Measurements from ENCODE around the gene CTNNBL1.

DNA sequence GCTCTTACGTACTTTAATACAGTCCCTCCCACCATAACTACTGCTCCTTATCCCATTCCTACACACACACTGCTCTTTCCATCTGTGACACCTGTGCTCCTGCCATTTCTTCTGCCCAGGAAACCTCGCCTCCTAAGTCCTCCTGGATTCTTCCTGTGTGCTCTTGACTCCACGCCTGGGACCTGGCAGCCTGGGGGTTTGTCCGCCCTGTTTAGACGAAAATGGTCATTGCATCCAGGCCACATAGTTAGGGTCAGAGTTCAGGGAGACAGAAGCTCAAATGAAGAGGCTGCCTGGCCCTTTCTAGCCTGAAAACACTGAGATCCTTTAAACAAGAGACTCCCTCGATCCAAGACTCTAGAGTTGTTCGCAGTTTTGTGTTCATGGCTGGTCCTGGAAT is 17.4 kb upstream of the CTNNBL1 start:
- TF ChIP-seq, protein P1, sequence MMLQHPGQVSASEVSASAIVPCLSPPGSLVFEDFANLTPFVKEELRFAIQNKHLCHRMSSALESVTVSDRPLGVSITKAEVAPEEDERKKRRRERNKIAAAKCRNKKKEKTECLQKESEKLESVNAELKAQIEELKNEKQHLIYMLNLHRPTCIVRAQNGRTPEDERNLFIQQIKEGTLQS (CRISPR knock-in tag; conservative IDR thresholded peaks at IDR 0.05), result no peak
- TF ChIP-seq, protein P2, sequence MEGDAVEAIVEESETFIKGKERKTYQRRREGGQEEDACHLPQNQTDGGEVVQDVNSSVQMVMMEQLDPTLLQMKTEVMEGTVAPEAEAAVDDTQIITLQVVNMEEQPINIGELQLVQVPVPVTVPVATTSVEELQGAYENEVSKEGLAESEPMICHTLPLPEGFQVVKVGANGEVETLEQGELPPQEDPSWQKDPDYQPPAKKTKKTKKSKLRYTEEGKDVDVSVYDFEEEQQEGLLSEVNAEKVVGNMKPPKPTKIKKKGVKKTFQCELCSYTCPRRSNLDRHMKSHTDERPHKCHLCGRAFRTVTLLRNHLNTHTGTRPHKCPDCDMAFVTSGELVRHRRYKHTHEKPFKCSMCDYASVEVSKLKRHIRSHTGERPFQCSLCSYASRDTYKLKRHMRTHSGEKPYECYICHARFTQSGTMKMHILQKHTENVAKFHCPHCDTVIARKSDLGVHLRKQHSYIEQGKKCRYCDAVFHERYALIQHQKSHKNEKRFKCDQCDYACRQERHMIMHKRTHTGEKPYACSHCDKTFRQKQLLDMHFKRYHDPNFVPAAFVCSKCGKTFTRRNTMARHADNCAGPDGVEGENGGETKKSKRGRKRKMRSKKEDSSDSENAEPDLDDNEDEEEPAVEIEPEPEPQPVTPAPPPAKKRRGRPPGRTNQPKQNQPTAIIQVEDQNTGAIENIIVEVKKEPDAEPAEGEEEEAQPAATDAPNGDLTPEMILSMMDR (IDR thresholded peaks at IDR 0.05), result no peak
- TF ChIP-seq, protein P3, sequence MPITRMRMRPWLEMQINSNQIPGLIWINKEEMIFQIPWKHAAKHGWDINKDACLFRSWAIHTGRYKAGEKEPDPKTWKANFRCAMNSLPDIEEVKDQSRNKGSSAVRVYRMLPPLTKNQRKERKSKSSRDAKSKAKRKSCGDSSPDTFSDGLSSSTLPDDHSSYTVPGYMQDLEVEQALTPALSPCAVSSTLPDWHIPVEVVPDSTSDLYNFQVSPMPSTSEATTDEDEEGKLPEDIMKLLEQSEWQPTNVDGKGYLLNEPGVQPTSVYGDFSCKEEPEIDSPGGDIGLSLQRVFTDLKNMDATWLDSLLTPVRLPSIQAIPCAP (CRISPR knock-in tag; IDR thresholded peaks at IDR 0.05), result no peak
